NCI-H1105 (cell line): ENCODE measurements around the gene STAM2.
"Not testable (repeated sequence)": the region's sequence is repeated elsewhere in the genome, so short reads cannot be mapped to it uniquely, and the experiment has no call there.

Source experiments
- DNase-seq: peaks from one replicate; lab custom pipeline; 2025; lab: John Stamatoyannopoulos, UW

Gene STAM2

DNA sequence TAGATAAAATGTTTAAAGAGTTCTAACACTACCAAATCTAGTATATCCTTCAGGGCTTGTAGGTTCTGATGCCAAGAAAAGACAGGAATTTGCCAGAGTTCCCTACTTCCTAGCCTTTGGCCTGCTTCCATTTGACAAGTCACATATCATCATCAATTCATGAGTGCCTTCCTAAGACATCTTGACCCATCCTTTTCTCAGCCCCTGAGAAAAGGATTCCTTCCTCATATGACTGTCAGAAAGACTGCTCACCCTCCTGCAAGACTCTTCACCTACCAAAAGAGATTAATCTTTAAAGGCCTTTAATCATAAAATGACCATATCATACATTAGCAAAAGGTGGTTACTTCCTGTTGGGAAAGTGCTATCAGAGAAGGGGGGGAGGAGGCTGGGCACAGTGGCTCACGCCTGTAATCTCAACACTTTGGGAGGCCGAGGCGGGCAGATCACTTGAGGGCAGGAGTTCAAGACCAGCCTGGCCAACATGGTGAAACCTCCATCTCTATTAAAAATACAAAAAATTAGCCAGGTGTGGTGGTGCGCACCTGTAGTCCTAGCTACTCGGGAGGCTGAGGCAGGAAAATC is 3.3 kb downstream of the STAM2 start:
- DNase-seq: not testable (repeated sequence)

DNA sequence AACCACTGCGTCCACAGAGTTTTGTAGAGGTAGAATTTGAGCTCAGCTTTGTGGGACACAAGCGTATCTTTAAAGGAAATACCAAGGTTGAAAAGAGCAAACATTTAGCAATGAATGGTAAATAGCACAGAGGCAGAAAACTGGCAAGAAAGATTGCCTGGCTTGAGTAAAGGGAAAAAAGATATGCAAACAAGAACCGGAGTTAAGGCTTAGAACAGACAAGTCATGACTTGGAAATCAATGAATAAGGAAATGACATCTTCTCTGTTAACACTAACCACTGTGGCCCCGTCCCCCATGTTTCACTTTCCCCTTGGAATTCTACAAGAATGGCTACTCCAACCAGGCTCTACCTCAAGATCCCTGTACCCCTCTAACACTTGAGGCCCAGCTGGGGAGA is 3.8 kb downstream of the STAM2 start:
- no peak for DNase-seq

DNA sequence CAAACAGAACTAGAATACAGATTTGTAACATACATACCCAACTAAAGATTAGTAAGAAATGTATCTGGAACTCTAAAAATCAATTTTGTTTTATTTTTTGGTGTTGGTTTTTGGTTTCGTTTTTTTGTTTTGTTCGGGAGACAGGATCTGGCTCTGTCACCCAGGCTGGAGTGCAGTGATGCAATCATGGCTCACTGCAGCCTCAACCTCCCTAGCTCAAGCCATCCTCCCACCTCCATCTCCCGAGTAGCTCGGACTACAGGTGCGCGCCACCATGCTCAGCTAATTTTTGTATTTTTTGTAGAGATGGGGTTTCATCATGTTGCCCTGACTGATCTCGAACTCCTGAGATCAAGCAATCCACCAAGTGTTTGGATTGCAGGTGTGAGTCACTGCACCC is 6.4 kb downstream of the STAM2 start:
- not testable (repeated sequence) for DNase-seq

DNA sequence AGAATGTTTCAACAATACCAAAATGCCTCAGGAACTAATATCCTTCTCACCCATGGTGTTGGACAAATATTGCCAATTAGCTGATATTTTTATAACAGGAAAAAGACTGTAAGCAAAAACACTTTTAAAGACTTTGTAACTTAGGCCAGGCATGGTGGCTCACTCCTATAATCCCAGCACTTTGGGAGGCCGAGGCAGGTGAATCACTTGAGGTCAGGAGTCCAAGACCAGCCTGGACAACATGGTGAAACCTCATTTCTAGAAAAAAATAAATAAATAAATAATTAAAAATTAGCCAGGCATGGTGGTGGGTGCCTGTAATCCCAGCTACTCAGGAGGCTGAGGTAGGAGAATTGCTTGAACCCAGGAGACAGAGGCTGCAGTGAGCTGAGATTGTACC is 8.1 kb downstream of the STAM2 start:
- not testable (repeated sequence) for DNase-seq

DNA sequence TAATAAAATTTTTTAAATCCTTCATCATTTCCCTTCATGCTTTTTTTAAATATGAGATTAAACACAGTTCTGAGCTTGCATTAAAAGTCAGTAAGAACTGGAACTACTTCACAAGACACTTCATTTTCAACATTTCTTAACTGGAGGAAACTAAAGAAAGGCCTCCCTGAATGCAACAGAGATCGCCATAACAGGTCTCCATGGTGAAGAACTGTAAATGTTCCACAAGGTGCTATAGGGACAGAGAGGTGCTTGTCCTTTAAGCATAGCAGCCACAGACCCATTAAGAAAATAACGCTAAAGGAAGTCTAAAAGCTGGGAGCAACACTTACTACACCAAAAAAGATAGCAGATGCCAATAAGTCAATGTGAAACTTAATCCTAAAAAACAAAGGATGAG is 8.5 kb downstream of the STAM2 start:
- no peak for DNase-seq

DNA sequence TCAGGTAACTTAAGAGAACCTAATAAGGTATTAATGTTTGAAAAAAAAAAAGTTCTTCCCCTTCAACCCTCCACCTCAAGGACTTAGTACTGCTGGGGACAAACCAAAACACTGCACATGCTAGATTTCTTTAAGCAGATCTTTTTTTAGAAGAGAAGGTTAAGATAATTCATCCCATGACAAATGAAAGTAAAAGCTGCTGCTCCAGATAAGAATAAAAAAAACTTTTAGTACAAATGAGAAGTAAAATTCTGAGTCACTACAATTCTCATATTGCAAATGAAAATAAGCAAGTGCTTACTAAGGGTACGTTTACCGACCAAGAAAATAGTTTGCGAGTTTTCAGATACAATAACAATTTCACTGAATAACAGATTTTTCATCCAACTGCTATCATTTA is 8.9 kb downstream of the STAM2 start:
- no peak for DNase-seq

DNA sequence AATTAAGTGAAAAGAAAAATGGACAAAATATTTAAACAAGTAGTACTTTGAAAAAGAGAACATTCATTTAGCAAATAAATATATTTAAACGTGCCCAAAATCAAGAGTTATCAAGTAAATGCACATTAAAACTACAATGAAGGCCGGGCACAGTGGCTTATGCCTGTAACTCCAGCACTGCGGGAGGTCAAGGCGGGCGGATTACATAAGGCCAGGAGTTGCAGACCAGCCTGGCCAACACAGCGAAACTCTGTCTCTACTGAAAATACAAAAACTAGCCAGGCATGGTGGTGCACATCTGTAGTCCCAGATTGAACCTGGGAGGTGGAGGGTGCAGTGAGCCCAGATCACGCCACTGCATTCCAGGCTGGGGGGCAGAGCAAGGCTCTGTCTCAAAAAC is 9.8 kb downstream of the STAM2 start:
- DNase-seq: no peak

DNA sequence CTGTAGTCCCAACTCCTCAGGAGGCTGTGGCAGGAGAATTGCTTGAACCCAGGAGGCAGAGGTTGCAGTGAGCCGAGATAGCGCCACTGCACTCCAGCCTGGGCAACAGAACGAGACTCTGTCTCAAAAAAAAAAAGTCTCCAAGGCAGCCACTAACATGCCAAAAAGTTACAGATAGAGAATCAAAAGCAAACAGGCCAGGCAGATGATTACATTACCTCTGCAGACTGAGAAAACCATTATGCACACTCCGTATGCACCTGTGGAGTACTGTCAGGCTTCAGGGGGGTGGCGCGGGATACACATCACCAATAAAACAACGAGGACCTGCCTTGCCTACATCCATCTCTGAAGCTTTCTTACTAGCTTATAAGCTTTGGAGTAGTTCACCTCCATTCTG is 10.3 kb downstream of the STAM2 start:
- no peak for DNase-seq

DNA sequence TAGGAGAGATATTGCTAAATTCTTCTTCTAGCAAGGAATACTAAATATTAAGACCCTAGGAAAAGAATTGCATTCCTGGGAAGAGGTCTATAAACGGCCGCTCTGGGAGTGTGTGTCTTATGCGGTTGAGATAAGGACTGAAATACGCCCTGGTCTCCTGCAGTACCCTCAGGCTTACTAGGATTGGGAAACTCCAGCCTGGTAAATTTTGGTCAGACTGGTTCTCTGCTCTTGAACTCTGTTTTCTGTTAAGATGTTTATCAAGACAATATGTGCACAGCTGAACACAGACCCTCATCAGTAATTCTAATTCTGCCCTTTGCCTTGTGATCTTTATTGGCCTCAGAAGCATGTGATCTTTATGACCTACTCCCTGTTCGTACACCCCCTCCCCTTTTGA is 11.9 kb downstream of the STAM2 start:
- not testable (repeated sequence) for DNase-seq

DNA sequence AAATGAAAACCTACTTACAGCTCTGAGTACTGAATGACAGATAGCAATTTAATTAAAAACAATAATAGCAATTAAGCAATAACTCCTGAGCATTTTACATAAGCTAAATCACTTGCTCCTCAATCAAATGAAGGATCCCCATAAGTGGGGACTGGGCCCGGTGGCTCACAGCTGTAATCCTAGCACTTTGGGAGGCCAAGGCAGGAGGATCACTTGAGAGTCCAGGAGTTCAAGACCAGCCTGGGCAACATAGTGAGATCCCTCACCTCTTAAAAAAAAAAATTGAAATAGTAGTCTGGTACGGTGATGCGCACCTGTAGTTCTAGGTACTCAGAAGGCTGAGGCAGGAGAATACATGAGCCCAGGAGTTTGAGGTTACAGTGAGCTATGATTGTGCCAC is 13.4 kb downstream of the STAM2 start:
- DNase-seq: no peak

DNA sequence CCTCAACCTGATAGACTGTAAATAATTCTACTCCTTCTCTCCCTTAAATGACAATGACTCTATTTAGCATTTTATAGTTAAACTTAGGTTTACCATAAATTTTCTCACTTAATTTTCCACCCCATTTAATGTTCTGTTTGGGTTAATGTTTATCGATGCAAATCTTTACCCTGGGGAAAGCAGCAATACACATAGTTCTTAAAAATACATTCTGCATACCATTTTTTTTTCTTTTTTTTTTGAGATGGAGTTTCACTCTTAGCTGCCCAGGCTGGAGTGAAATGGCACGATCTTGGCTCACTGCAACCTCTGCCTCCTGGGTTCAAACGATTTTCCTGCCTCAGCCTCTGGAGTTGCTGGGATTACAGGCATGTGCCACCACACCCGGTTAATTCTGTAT is 14.0 kb downstream of the STAM2 start:
- DNase-seq: no peak

DNA sequence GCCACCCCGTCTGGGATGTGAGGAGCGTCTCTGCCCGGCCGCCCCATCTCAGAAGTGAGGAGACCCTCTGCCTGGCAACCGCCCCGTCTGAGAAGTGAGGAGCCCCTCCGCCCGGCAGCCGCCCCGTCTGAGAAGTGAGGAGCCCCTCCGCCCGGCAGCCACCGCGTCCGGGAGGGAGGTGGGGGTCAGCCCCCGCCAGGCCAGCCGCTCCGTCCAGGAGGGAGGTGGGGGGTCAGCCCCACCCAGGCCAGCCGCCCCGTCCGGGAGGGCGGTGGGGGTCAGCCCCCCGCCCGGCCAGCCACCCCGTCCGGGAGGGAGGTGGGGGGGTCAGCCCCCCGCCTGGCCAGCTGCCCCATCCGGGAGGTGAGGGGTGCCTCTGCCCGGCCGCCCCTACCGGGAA is 15.2 kb downstream of the STAM2 start:
- not testable (repeated sequence) for DNase-seq

DNA sequence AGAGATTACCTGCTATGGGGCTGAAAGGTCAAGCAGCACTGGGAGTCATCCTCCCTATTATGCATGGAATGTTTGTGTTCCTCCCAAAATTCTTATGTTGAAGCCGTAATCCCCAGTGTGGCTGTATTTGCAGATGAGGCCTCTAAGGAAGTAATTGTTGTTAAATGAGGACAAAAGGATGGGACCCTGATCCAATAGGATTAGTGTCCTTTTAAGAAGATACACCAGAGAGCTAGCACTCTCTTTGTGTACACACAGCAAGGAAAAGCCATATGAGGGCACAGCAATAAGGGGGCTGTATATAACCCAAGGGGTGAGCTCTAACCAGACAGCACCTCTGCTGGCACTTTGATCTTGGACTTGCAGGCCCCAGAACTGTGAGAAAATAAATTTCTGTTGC is 18.3 kb downstream of the STAM2 start:
- no peak for DNase-seq

DNA sequence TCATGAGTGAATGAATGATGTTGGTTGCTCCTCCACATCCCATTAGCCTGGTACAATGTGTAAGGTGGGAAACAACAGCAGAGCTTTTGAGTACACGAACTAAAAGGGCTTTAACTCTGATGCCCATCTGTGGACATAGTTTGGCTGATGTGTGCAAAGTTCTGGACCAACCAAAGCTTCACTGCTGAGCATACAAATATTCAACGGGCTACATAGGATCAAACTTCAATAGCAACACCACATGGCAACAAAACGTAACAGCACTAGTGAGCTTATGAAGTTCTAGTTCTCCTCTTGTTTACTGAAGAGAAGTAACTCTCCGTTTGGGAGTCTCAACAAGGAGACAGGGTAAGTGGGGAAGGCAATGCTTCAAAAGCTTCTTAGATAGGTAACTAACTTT is 20.4 kb downstream of the STAM2 start:
- no peak for DNase-seq

DNA sequence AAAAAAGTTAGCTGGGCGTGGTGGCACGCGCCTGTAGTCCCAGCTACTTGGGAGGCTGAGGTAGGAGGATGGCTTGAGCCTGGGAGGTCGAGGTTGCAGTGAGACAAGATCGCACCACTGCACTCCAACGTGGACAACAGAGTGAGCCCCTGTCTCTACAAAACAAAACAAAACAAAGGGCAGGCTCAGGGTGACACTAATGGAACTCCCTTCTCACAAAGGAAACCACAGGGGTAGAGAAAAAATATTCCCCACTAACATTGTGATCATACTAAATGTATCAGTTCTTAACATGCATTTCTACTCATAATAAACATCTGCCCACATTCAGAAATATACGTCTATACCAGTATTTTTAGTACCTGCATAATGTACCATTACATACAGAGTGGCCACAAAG is 21.1 kb downstream of the STAM2 start:
- DNase-seq: no peak

DNA sequence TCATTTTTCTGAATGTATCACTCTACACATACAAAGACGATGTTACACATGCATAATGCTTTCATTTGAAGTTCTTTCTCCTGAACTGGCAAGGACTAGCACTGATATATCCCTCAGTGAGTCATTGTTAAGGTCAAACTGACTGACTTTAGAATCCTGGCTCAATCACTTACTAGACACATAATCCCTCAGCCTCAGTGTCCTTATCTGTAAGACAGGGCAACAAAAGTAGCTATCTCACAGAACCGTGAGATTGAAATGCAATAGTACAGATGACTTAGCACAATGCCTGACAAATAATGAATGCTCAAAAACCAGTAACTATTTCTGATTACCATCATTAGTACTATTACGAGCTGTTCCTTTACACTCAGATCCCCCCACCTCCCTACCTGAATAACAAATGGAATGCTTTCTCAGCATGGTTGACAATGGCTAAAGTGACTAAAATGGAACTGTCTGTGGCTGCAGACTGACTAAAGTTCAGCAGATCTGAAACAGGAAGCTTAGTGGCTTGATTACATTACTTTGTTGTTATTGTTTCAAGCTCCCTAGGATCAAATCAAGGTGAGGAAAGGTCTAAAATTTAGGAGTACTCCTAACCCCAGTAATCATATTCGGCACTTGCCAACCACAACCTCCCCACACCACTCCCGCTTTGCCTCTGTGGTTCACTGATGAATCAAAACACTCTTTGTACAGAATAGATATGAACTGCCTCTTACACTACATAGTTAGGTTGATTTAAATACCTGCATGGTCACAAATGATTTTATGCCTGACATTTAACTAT is 40.9 kb downstream of the STAM2 start:
- no peak for DNase-seq

DNA sequence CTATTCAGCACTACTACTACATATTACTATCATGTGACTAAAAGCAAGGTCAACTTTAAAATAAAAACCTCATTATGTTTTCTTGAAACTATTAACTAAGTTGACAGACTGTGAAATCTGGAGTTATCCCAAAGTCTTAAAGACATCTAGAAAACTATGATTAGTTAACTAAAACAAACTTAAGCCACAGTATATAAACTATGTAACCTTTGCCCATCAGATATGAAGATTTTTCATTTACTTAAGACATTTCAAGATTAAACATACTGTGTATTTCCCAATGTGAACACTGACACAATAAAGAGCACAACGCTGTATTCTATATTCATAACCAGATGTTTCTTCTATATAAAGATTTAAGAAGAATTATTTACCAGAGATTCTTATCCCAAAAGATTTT is 43.3 kb downstream of the STAM2 start:
- no peak for DNase-seq

DNA sequence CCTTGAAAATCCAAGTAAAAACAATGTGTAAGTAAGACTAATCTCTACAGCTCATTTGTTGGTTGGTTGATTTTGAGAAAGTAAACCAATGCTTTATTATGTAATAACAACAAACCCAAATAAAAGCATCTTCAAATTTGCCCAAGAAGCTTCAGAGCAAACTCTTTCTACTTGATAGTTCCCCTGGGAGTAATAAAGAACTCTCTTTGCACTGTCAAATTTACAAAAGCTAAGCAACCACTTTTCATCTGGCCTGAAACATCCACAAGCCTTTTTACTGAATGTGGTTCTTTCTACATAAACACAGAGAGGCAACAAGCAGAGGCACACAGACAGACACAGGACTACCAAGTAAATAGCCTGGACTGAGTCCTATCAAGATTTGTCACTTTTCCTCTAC is 47.9 kb downstream of the STAM2 start:
- DNase-seq: no peak

DNA sequence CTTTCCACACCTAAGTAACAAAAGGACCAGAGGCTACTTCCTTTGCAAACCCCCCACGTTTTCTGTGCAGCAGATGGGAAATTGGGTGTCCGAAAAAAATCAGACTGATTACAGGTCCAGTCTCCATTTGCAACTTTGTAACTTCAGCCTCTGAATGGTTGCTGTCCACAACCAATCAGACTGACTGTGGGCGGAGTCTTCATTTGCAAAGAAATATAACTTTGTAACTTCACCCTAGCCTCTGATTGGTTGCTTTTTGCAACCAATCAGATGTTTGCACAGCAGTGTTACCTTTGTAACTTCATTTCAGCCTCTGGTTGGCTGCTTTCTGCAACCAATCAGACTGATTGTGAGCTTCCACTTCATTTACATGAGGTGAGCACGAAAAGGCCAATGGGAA is 48.9 kb downstream of the STAM2 start:
- no peak for DNase-seq

DNA sequence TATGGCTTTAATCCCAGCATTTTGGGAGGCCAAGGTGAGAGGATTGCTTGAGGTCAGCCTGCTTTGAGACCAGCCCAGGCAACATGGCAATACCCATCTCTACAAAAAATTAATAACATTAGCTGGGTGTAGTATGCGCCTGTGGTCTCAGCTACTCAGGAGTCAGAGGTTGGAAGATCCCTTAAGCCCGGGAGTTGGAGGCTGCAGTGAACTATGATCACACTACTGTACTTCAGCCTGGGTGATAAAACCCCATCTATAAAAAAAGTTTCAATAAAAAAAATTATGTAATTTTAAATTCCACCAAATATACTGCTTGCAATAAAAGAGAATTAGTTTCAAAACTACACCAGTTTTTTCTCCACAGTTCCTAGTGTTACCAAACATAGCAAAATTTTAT is 53.4 kb downstream of the STAM2 start:
- DNase-seq: no peak

DNA sequence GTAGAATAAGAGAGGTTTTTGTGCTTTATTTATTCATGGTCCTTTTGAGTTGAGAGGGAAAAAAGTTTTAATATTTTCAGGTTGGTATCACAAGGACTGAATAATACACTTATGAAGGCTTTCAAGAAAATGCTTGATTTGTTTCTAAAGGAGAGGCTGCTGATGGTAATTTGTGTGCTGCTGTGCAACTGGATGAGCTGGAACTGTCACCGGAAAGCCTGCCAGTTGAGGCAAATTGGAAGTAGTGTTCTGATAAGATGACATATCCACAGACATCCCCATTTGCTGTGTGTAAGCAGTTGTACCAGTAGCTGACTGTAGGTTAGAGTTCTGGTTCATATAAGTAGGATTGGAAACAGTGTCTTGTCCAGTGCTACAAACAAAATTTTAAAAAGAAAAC is 55.1 kb downstream of the STAM2 start:
- no peak for DNase-seq

DNA sequence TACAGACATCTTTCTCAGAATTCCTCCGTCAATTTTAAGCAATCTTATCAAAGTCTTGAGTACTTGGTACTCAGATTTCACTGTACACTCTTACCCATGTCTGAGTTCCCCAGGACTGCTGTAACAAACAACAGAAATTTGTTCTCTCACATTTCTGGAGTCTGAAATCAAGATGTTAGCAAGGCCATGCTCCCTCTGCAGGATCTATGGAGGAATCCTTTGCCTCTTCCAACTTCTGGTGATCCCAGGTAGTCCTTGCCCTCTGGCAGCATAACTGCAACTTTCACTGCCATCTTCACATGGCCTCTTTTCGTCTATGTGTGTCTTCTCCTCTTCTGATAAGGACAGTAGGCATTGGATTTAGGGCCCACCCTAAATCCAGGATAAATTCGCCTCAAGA is 59.6 kb downstream of the STAM2 start:
- DNase-seq: no peak

DNA sequence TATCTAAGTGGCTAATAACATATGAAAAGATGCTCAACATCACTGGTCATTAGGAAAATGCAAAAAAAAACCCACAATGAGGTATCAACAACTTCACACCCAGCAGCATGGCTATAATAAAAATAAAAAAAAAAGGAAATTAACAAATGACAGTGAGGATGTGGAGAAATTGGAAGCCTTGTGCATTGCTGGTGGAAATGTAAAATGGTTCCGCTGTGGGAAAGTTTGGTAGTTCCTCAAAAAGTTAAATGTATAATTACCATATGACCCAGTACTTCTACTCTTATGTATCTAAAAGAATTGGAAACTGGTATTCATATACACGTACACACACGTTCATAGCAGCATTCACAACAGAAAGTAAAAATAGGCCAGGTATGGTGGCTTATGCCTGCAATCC is 61.2 kb downstream of the STAM2 start:
- no peak for DNase-seq

DNA sequence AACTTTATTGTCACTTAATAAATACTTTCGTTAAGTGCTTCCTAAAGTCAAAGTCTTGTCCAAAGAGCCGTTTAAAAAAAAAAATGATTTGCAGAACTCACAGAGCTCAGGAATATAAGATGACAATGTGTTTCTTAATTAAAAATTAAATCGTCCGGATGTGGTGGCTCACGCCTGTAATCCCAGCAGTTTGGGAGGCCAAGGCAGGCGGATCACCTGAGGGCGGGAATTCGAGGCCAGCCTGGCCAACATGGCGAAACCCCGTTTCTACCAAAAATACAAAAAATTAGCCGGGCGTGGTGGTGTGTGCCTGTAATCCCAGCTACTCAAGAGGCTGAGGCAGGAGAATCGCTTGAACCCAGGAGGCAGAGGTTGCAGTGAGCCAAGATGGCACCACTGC is 68.4 kb downstream of the STAM2 start:
- DNase-seq: not testable (repeated sequence)
